Peyer's patch (tissue), 4 donors: Measurements from ENCODE around the gene COL11A1.

ENCODE experiments used
- POLR2A ChIP-seq, 2 donors: fragments of 450-650 bp; IDR thresholded peaks; one replicate each; pipeline ENCODE4 v1.5.1; 2017; ENCODE audit warnings: antibody characterized with exemption in 2 of 2, mild to moderate bottlenecking in 2 of 2, moderate library complexity in 2 of 2
- TF ChIP-seq, protein P1 (sequence below), 6 experiments: fragments of 450-650 bp in 4 of 6; fragments of 200-600 bp in 2 of 6; sonication (generic) in 1 of 6; IDR thresholded peaks; one replicate each; pipeline ENCODE4 v1.5.1; 2017 to 2019; ENCODE audit warnings: antibody characterized with exemption in 6 of 6, mild to moderate bottlenecking in 3 of 6, moderate library complexity in 1 of 6

DNA sequence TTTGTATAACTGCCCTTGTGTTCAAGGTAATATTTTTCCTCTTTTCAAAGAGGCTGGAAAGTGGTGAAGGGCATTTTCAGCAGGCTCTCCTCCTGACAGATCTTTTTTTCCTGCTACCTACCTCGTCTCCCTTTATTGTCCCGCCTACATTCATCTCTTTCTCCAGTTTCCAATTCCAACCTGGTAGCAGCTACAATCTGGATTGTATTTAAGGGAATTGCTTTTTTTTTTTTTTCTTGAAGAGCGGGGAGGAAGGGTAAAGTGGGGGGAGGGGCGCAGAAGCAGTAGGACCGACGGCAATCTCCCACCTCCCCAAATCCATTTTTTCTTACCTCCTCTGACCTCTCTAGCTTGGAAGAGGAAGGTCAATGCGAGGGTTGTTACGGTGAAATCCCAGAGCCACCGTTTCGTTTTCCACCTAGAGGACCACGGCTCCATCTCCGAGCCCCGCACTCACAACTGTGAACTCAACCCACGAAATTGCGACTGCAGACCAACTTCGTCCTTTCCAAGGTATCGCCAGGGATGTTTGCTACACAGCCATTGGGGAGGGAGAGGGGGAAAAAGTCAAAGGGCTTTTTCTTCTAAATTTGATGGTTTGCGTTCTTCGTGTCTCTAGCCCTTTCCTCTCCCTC is 464 bp downstream of the COL11A1 start:
- no peak for TF ChIP-seq POLR2A (IDR thresholded peaks at IDR 0.05)
- TF ChIP-seq, protein P1, sequence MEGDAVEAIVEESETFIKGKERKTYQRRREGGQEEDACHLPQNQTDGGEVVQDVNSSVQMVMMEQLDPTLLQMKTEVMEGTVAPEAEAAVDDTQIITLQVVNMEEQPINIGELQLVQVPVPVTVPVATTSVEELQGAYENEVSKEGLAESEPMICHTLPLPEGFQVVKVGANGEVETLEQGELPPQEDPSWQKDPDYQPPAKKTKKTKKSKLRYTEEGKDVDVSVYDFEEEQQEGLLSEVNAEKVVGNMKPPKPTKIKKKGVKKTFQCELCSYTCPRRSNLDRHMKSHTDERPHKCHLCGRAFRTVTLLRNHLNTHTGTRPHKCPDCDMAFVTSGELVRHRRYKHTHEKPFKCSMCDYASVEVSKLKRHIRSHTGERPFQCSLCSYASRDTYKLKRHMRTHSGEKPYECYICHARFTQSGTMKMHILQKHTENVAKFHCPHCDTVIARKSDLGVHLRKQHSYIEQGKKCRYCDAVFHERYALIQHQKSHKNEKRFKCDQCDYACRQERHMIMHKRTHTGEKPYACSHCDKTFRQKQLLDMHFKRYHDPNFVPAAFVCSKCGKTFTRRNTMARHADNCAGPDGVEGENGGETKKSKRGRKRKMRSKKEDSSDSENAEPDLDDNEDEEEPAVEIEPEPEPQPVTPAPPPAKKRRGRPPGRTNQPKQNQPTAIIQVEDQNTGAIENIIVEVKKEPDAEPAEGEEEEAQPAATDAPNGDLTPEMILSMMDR (IDR thresholded peaks at IDR 0.05) = no peak
